GM23248 (cell line): ENCODE data around the gene LYPD4.

Experiments
- EZH2 ChIP-seq: fragments of 200-600 bp; sonication (generic); IDR thresholded peaks from 2 replicates; pipeline ENCODE4 v1.6.1; 2018; ENCODE audit warnings: antibody characterized with exemption, mild to moderate bottlenecking; ENCODE audit not compliant: insufficient read depth, poor library complexity, severe bottlenecking
- EZH2phosphoT487 ChIP-seq: fragments of 200-600 bp; sonication (generic); IDR thresholded peaks from 2 replicates; pipeline ENCODE4 v1.6.1; 2018; ENCODE audit warnings: antibody characterized with exemption, moderate library complexity, mild to moderate bottlenecking, low read depth; ENCODE audit not compliant: insufficient read depth

- TF ChIP-seq EZH2, result no peak
- TF ChIP-seq EZH2phosphoT487, result no peak
Observed at GRCh38 chr19:41879080-41879479, 34.6 kb upstream of the LYPD4 start.
